ENCODE data around the gene AKIRIN1.
A peak's percentile ranks its signal among the peaks of the same experiment; 100 is the strongest.
"Not testable (repeated sequence)": the region's sequence is repeated elsewhere in the genome, so short reads cannot be mapped to it uniquely, and the experiment has no call there.

The AKIRIN1 gene

GRCh38 chr1:38997034-38997900 is 6.2 kb downstream of the AKIRIN1 start:
- DNase-seq: no peak

- no peak for DNase-seq
Observed at GRCh38 chr1:38997901-38998190, 6.8 kb downstream of the AKIRIN1 start.

- no peak for DNase-seq
Observed at GRCh38 chr1:39001516-39002421, 10.7 kb downstream of the AKIRIN1 start.

GRCh38 chr1:39003281-39003680 is 12.2 kb downstream of the AKIRIN1 start:
- no peak for DNase-seq

- no peak for DNase-seq
Observed at GRCh38 chr1:39003794-39004193, 12.7 kb downstream of the AKIRIN1 start.

GRCh38 chr1:39006287-39006686 is 15.2 kb downstream of the AKIRIN1 start:
- DNase-seq: no peak

- DNase-seq: no peak
Observed at GRCh38 chr1:39006726-39007645, 15.9 kb downstream of the AKIRIN1 start.

GRCh38 chr1:39014956-39015355 is 23.9 kb downstream of the AKIRIN1 start:
- not testable (repeated sequence) for DNase-seq

GRCh38 chr1:39016604-39017171 is 25.6 kb downstream of the AKIRIN1 start:
- no peak for DNase-seq

- DNase-seq: no peak
Observed at GRCh38 chr1:39017266-39017665, 26.2 kb downstream of the AKIRIN1 start.

- not testable (repeated sequence) for DNase-seq
Observed at GRCh38 chr1:39020494-39020893, 29.4 kb downstream of the AKIRIN1 start.

GRCh38 chr1:39021426-39021825 is 30.4 kb downstream of the AKIRIN1 start:
- DNase-seq: no peak

- DNase-seq: no peak
Observed at GRCh38 chr1:39023140-39023539, 32.1 kb downstream of the AKIRIN1 start.

GRCh38 chr1:39026051-39026865 is 35.2 kb downstream of the AKIRIN1 start, which contains the start of gene NDUFS5:
TSS of gene NDUFS5 (plus strand) at chr1:39026350. CDS start at chr1:39028725, 2,375 bp downstream.
- peak; percentile 62 to 86 for DNase-seq

GRCh38 chr1:39026866-39027507 is 35.9 kb downstream of the AKIRIN1 start:
- no peak for DNase-seq

- DNase-seq: no peak
Observed at GRCh38 chr1:39034114-39034654, 43.1 kb downstream of the AKIRIN1 start.

GRCh38 chr1:39036678-39037077 is 45.6 kb downstream of the AKIRIN1 start:
- no peak for DNase-seq

- DNase-seq: no peak
Observed at GRCh38 chr1:39043513-39043912, 52.4 kb downstream of the AKIRIN1 start.

- no peak for DNase-seq
Observed at GRCh38 chr1:39044762-39045161, 53.7 kb downstream of the AKIRIN1 start.

GRCh38 chr1:39045231-39045630 is 54.2 kb downstream of the AKIRIN1 start:
- no peak for DNase-seq

All from SW 1271 (cell line).